Measurements from ENCODE around the gene GNAO1. TPM values are rescaled to one million over a fixed set of nuclear protein-coding genes. Genes with fewer than 3 reads are reported as not detected.

Gene GNAO1
- total RNA-seq, 1 donor from 2014 or later = not detected

Other genes starting within 250 kb of the GNAO1 start
- gene AMFR, start 234.1 kb downstream of the GNAO1 start, total RNA-seq = 244 and 318 TPM in 2 replicates

Measured in dermis blood vessel endothelial cell (primary cell).